Ectodermal cell (in vitro differentiated cells): ENCODE results near the gene ZMIZ1.

Experiments
- H3K27ac ChIP-seq: 2 replicates; pipeline ENCODE4 v1.7.0; 2013; ENCODE audit warnings: mild to moderate bottlenecking, low read depth, low read length; ENCODE audit not compliant: insufficient read depth, poor library complexity, severe bottlenecking
- H3K27me3 ChIP-seq: 2 replicates; pipeline ENCODE4 v1.7.0; 2013; ENCODE audit warnings: mild to moderate bottlenecking, low read length; ENCODE audit not compliant: insufficient read depth, control insufficient read depth, poor library complexity, severe bottlenecking
- H3K36me3 ChIP-seq: one replicate; pipeline ENCODE4 v1.7.0; 2013; ENCODE audit warnings: low read length; ENCODE audit not compliant: control insufficient read depth, insufficient read depth
- H3K4me1 ChIP-seq: one replicate; pipeline ENCODE4 v1.7.0; 2013; ENCODE audit warnings: low read length; ENCODE audit not compliant: control insufficient read depth, insufficient read depth
- H3K4me3 ChIP-seq: 2 replicates; pipeline ENCODE4 v1.7.0; 2013; ENCODE audit warnings: low read depth, low read length, control low read depth; ENCODE audit not compliant: insufficient read depth
- H3K9me3 ChIP-seq: 2 replicates; pipeline ENCODE4 v1.7.0; 2013; ENCODE audit warnings: mild to moderate bottlenecking, low read length, moderate library complexity; ENCODE audit not compliant: control insufficient read depth
- WGBS, 2 experiments: methylation state at CpG; one replicate each; pipeline ENCODE4 v1.1.7; 2013; ENCODE audit warnings: missing lambda C conversion rate in 2 of 2; 5-methylcytosine and 5-hydroxymethylcytosine counted together

Gene ZMIZ1

GRCh38 chr10:79162022-79162421 lies 93.3 kb downstream of the ZMIZ1 start:
- no peak overlapping the region for H3K27ac ChIP-seq
- no peaks in the 10 kb centered on the region for H3K9me3 ChIP-seq
- no peaks in the 10 kb centered on the region for H3K27me3 ChIP-seq
- peaks cover 46% of the 10 kb centered on the region for H3K4me1 ChIP-seq
- no peaks in the 10 kb centered on the region for H3K36me3 ChIP-seq
- 95% methylated on average over 12 of the region's 12 CpGs for WGBS, 2 experiments
- no peak overlapping the region for H3K4me3 ChIP-seq

DNA sequence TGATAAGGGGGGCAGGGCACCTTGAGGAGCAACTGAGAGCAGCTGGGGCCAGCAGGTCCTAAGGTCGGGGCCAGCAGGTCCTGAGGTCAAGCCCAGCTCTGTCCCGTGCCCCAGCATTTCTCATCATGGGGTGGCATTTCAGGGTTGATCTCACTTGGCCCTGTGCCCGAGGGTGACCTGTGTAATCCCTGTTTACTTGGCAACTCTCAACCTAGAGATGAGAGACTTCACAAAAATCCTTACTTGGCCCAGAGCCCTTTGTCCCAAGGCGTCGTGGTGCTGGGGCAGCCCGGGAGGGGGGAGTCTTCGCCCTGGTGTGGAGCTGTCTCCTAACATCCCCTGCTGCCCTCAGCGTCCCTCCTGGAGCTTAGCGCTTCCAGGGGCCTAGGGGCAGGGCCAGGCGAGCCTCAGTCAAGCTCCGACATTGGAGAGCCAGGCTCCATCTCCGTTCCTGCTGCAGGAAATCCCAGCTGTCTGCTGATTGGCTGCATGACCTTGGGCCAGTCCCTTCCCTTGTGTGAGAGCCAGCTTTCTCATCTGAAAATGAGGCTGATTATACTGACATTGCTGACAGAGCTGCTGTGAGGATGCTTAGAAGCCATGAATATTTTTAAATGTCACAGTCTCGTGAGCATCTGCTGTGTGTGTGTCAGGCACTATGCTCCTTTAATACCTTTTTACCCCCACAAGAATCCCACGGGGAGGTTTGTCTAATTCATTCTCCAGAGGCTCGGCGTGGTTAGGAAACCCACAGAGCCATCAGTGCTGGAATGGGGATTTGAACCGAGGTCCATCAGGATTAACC lies 94.3 kb downstream of the ZMIZ1 start:
- Histone ChIP-seq H3K9me3 (no peaks in the 10 kb centered on the region), H3K27me3 (no peaks in the 10 kb centered on the region), H3K4me3 (no peak overlapping the region), H3K36me3 (no peaks in the 10 kb centered on the region), H3K4me1 (peaks cover 42% of the 10 kb centered on the region), H3K27ac (no peak overlapping the region)
- WGBS, 2 experiments: 89 to 90% methylated on average over 17 of the region's 17 CpGs

- H3K4me1 ChIP-seq: peaks cover 37% of the 10 kb centered on the region
- no peak overlapping the region for H3K27ac ChIP-seq
- 88 to 91% methylated on average over 8 of the region's 8 CpGs for WGBS, 2 experiments
- no peaks in the 10 kb centered on the region for H3K36me3 ChIP-seq
- no peaks in the 10 kb centered on the region for H3K9me3 ChIP-seq
- H3K4me3 ChIP-seq: no peak overlapping the region
- no peaks in the 10 kb centered on the region for H3K27me3 ChIP-seq
Measured at GRCh38 chr10:79163666-79163975, 94.9 kb downstream of the ZMIZ1 start.

GRCh38 chr10:79164075-79164474 lies 95.3 kb downstream of the ZMIZ1 start:
- 93 to 95% methylated on average over 9 of the region's 9 CpGs for WGBS, 2 experiments
- Histone ChIP-seq H3K27ac (no peak overlapping the region), H3K4me3 (no peak overlapping the region), H3K4me1 (peaks cover 32% of the 10 kb centered on the region), H3K36me3 (no peaks in the 10 kb centered on the region), H3K9me3 (no peaks in the 10 kb centered on the region), H3K27me3 (no peaks in the 10 kb centered on the region)

- H3K27me3 ChIP-seq: no peaks in the 10 kb centered on the region
- no peak overlapping the region for H3K4me3 ChIP-seq
- H3K9me3 ChIP-seq: no peaks in the 10 kb centered on the region
- no peaks in the 10 kb centered on the region for H3K36me3 ChIP-seq
- 75 to 80% methylated on average over 11 of the region's 11 CpGs for WGBS, 2 experiments
- no peak overlapping the region for H3K27ac ChIP-seq
- peaks cover 21% of the 10 kb centered on the region for H3K4me1 ChIP-seq
Measured at GRCh38 chr10:79165070-79165778, 96.5 kb downstream of the ZMIZ1 start.

DNA sequence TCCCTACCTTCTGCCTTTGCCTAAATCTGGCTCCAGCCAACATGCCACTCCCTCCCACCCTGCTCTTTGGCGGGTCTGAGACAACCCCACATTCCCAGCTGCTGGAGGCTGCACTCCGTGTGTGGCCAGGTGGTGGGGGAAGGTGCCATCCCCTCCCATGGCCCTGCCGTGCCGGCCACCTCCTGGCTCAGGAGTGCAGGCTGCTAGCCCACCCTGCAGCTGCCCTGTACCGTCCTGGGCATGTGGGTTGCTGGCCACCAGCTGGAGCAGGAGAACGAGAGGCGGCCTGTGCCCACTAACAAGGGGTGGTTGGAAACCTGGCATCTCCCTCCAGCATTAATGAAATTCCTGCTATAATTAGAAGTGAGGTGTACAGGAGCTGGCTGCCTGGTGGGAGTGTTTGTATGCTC lies 97.6 kb downstream of the ZMIZ1 start:
- H3K27ac ChIP-seq: no peak overlapping the region
- WGBS, 2 experiments: 86 to 91% methylated on average over 7 of the region's 7 CpGs

DNA sequence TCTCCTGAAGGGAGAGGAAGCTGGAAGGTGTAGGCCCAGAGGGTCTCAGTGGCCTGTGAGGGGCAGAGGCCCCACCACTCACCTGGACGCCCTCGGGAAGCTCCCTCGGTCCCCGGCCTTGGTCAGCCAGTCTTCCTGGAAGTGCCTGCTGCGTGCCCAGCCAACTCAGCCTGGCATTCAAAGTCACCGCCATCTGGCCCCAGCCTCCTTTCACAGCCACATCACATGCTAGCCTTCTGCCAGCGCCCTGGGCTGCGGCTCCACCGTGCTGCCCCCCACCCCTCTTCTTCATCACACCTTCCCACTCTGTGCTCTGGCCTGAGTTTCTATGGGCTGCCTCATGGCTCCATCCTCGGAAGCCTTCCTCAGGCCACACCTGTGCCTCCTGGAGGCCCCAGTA lies 98.0 kb downstream of the ZMIZ1 start:
- 91 to 96% methylated on average over 10 of the region's 10 CpGs for WGBS, 2 experiments
- no peaks in the 10 kb centered on the region for H3K36me3 ChIP-seq
- H3K27me3 ChIP-seq: no peaks in the 10 kb centered on the region
- peaks cover 15% of the 10 kb centered on the region for H3K4me1 ChIP-seq
- no peak overlapping the region for H3K27ac ChIP-seq
- no peaks in the 10 kb centered on the region for H3K9me3 ChIP-seq
- no peak overlapping the region for H3K4me3 ChIP-seq

More for the DNA sequence above, 97.6 kb downstream of the ZMIZ1 start:
- H3K4me1 ChIP-seq: peaks cover 15% of the 10 kb centered on the region
- no peak overlapping the region for H3K4me3 ChIP-seq
- no peaks in the 10 kb centered on the region for H3K9me3 ChIP-seq
- H3K36me3 ChIP-seq: no peaks in the 10 kb centered on the region
- no peaks in the 10 kb centered on the region for H3K27me3 ChIP-seq

DNA sequence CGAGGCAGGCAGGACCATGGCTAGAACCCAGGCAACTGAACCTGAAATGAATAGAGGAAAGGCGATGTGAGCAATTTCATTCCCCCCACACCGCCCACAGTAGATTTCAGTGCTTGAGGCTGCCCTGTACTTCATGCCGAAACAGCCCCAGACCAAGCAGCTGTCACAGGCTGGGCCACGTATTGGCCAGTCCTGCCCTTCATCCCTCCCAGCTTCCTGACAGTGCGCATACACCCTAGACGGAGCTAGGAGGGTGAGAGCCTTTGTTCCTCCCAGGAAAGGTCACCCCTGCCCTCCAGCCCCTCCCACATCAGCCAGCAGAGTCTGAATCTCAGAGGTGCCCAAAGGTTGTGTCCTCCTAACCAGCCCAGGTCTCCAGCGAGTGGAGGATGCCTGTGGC lies 98.8 kb downstream of the ZMIZ1 start:
- 80 to 81% methylated on average over 8 of the region's 8 CpGs for WGBS, 2 experiments
- H3K4me1 ChIP-seq: peaks cover 15% of the 10 kb centered on the region
- no peak overlapping the region for H3K27ac ChIP-seq

GRCh38 chr10:79168210-79168609 lies 99.4 kb downstream of the ZMIZ1 start:
- H3K27me3 ChIP-seq: no peaks in the 10 kb centered on the region
- no peaks in the 10 kb centered on the region for H3K9me3 ChIP-seq
- WGBS, 2 experiments: 85 to 88% methylated on average over 5 of the region's 5 CpGs
- H3K4me1 ChIP-seq: peaks cover 15% of the 10 kb centered on the region
- no peak overlapping the region for H3K4me3 ChIP-seq
- H3K27ac ChIP-seq: no peak overlapping the region
- no peaks in the 10 kb centered on the region for H3K36me3 ChIP-seq

More for the DNA sequence above, 98.8 kb downstream of the ZMIZ1 start:
- no peaks in the 10 kb centered on the region for H3K27me3 ChIP-seq
- H3K36me3 ChIP-seq: no peaks in the 10 kb centered on the region
- no peak overlapping the region for H3K4me3 ChIP-seq
- no peaks in the 10 kb centered on the region for H3K9me3 ChIP-seq

DNA sequence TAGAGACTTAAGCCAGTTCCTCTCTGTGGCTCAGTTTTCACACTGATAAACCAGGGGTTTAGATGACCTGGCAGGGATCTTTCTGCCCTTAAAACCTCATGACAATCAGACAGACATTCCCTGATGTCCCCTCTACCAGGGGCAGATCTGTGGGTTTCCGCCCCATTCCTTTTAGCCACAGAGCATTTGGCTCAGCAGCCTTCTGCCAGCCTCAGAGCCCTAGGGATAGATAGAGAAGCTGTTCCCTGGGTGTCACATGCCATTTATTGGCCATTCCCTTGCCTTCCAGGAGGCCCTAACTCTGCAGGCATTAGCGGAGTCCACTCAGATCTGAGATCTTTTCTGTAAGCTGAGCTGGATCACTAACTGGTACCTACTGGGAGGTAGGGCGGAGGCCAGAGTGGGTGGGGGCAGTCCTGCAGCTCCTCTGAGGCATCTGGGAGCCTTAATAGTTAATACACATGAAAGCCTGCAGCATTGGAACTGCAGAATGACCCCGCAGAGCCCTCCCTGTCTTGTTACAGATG lies 101.5 kb downstream of the ZMIZ1 start:
- no peaks in the 10 kb centered on the region for H3K36me3 ChIP-seq
- peaks cover 21% of the 10 kb centered on the region for H3K4me1 ChIP-seq
- H3K4me3 ChIP-seq: no peak overlapping the region
- H3K9me3 ChIP-seq: no peaks in the 10 kb centered on the region
- H3K27ac ChIP-seq: no peak overlapping the region
- H3K27me3 ChIP-seq: no peaks in the 10 kb centered on the region
- 95 to 97% methylated on average over 4 of the region's 4 CpGs for WGBS, 2 experiments
